CD4-positive, alpha-beta T cell treated with Interferon alpha-2 for 1 hour (primary cell): ENCODE data around the gene ARHGDIA.

Experiments used
- DNase-seq, 2 donors: peaks; one replicate each; pipeline ENCODE4 v3.0.0-alpha.2; 2020 to 2022

The ARHGDIA gene

DNA sequence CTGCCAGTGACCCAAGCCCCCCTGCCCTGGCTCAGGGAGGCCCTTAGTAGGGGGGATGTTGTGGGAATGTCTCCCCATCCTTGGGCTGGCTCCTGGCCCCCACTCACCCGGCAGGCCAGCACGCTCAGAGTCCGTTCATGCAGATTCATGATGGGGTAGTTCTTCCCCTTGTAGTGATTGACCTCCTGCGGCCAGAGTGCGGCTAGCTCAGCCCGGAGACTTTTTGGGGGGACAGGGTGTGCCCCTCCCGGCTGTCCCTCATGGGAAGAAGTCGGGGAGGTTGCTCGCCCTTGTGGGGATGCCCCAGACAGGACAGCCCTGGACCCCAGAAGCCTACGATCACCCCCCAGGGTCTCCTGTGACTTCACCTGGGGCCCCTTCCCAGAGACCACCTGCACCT lies 34.9 kb upstream of the ARHGDIA start:
- DNase-seq = no peak

GRCh38 chr17:81905424-81905875 lies 34.3 kb upstream of the ARHGDIA start:
- DNase-seq = no peak

GRCh38 chr17:81904600-81905423 lies 33.7 kb upstream of the ARHGDIA start:
- DNase-seq = no peak

GRCh38 chr17:81903896-81904599 lies 32.9 kb upstream of the ARHGDIA start:
- DNase-seq = no peak

DNA sequence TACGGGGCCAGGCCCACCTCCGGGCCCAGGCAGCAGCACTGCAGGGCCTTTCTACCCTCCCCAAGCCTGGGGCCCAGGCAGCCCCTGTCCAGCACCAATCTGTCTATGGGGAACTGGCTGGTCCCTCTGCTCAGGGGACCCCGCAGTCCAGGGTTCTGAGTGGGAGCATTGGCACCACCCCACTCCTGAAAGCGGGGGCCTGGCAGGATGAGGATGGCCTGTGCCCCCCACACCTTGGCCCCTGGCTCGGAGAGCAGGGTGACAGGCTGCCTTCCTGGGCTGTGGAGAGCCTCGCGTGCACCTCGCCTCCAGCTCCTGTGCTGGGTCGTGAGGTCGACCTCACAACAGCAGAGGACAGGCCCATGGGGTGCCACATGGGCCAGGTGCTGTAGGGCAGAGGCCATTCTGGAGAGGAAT lies 32.3 kb upstream of the ARHGDIA start:
- DNase-seq = no peak

GRCh38 chr17:81902653-81903414 lies 31.7 kb upstream of the ARHGDIA start:
- no peak for DNase-seq

GRCh38 chr17:81902023-81902652 lies 31.0 kb upstream of the ARHGDIA start, which contains the start of gene NPB:
TSS of gene NPB (plus strand) at chr17:81902238. CDS start at chr17:81902278, 40 bp downstream.
- DNase-seq = no peak

GRCh38 chr17:81901167-81902022 lies 30.3 kb upstream of the ARHGDIA start:
- DNase-seq = no peak

GRCh38 chr17:81900181-81900820 lies 29.2 kb upstream of the ARHGDIA start:
- no peak for DNase-seq

- no peak for DNase-seq
Measured at GRCh38 chr17:81899514-81900166, 28.5 kb upstream of the ARHGDIA start.

- DNase-seq = no peak
Measured at GRCh38 chr17:81898885-81899284, 27.7 kb upstream of the ARHGDIA start.

DNA sequence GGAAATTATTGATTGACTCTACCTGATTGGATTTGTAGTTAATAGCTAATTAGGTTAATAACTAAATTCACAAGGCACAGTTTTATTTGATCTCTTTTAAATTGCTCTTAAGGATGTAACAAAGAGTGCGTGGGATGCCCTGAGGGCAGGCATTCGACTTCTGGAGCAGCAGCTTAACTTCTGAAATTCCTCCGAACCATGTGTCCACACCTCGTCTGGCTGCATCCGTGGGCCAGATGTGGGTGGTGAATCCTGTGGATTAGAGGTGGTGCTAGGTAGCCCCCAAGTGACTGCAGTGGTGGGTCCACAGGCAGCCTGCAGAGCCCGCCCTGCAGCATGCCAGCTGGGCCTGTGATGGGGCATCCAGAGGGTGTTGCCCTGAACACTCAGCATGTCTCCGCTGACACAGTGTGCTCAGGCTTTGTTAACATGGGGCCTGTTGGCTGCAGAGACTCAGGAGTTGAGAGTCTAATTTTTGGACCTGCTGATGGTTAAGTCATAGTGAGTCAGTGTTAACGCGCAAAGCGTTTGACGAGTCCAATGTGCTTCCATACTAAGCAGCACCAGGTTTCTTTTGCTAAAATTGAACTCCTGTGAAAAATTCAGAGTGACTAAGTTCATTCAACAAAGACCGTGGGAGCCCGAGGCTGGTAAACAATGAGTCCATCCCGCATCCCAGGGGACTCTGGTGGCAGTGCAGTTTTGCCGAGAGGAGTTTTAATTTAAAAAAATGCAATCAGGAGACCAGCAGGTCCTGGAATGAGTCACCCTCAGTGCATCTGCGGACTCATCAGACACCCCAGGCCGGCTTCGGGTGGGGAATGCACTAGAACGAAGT lies 27.1 kb upstream of the ARHGDIA start:
- no peak for DNase-seq

DNA sequence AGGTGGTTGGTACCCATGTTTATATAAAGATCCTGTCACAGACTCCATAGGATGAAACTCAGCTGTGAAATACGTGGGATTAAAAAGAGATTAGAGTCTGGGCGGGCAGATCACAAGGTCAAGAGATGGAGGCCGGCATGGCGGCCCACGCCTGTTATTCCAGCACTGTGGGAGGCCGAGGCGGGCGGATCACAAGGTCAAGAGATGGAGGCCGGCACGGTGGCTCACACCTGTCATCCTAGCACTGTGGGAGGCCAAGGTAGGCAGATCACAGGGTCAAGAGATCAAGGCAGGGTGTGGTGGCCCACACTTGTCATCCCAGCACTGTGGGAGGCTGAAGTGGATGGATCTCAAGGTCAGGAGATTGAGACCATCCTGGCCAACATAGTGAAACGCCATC lies 24.3 kb upstream of the ARHGDIA start:
- DNase-seq = no peak

DNA sequence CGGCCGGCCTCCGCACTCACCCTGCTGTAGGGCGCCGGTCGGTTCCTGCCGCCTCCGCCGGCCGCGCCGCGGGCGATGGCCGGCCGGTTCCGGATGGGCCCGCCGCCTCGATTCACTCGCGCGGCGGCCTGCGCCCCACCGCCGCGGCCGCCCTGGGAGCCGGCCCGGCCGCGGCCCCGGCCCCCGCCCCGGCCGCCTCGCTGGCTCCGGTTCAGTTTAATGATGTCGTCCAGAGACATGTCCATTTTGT lies 20.1 kb upstream of the ARHGDIA start:
- DNase-seq = no peak

GRCh38 chr17:81890447-81891302 lies 19.5 kb upstream of the ARHGDIA start:
- DNase-seq = peak in 1 of 2 donors; percentile 21

- DNase-seq = no peak
Measured at GRCh38 chr17:81889602-81890001, 18.5 kb upstream of the ARHGDIA start.

DNA sequence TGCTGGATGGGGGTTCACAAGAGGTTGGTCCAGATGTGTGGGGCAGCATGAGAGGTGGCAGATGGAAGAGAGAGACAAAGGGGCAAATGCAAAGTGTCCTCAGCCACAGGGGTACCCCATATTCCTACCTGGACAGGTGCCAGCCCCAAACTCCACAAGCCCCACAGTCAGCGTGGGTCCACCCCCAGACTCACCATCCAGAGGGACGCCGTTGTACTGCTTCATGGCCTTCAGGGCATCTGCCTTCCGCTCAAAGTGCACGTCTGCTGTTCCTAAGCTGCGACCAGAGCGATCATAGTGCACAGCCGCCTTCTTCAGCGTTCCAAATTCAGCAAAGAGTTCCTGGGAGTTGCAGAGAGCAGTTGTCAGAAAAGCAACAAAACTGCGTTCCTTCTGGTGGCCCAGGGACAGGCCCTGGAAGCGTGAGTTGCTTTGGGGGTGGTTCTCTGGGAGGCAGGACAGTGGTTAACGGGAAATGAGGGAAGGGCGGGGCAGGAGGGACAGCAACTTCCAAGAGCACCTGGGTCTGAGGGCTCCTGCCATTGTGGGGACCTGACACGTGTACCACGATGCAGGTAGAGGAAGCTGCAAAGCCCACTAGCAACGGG lies 18.0 kb upstream of the ARHGDIA start:
- no peak for DNase-seq

DNA sequence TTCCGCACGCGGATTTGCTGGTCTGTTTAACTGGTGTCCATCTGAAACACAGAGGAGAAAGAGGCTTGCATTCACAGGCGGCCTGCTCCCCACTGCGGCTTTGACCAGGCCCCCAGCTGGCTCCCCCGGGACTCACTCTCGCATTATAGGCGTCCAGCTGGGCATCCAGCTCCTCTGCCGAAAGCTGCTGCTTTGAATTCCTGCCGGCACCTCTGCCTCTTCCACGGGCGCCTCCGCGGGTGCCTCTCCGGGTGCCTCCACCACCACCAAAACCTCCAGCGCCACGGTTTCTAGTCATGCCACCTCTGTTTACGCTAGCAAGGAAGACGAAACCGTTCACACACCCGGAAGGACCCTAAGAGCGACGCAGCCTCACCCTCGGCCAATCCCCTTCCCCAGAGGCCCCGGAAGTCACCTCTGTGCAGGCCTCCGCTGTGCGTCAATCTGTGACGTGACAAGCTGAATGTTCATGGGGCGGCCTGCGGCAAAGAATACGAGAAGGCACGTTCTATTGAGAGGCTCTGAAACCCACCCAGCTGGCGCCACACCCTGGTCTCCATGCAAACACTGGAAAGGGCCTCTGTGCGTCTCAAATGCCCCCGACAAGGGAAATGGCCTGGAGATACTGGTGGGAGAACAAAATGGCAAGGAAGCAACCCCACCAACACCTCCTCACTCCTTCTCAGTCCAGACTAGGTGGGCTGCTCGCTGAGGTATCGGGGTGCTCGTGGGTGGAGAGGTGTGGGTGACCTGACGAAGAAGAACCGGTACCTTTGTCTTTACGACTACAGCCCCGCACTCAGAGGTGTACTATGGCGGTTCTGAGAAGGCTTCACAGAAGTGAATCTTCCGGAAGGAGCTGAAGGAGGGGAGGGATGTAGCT lies 17.2 kb upstream of the ARHGDIA start:
- DNase-seq = no peak
